Colon (tissue), 2 donors: ENCODE data around the gene TMTC3.
A peak's percentile ranks its signal among the peaks of the same experiment; 100 is the strongest.
"Not testable (repeated sequence)": the region's sequence is repeated elsewhere in the genome, so short reads cannot be mapped to it uniquely, and the experiment has no call there.

Source experiments
- FAIRE-seq: peaks from 2 replicates; lab custom pipeline; 2012; peaks lifted over from hg19 to GRCh38; lab: Jason Lieb, UNC
- donor health status: control.
- donor health status: control.

TMTC3 gene

DNA sequence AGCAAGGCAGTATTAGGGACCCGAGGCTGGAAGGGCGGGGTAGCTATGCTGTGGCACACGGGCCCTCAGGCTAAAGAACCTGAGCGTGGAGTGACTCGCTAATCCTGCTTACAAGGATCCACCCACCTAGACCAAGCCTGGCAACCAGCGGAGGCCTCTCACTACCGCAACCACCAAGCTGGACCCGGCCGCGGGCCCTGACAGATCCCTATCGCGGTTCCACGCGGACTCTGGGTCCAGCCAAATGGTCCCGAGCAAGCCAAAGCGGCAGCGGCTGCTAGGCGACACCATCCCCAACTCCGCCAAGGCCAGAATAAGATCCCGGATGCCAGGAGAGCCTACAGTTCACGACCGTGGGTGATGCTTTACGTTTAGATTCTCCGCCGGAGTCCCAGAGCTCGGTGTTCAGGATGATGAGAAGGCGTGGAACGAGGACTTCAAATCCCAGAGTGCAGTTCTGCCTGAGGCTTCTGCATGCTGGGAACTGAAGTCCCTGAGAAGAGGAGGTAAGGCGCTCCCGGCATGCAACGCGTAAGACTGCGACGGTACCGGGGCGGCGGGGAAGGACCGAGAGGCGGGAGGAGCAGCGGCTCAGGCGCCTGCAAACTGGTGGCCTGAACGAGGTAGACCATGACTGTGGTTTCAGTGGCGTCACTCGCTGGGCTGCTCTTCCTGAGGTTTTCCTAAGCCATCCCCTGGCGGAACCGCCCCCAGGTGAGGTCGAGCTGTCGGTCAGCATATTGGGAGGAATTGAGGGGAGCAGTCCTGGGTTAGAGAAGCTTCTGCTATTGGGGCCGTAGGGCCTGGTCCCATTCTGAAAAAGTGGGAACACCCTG lies at the start of gene TMTC3, which contains the start of gene CEP290:
TMTC3 (plus strand) TSS at position 534 of the 836 bp plus-strand sequence. CDS start 6,009 bp downstream, outside the sequence.
CEP290 (minus strand) TSS at position 315 of the 836 bp plus-strand sequence. CDS start 781 bp downstream, outside the sequence.
- FAIRE-seq = peak; percentile 93

DNA sequence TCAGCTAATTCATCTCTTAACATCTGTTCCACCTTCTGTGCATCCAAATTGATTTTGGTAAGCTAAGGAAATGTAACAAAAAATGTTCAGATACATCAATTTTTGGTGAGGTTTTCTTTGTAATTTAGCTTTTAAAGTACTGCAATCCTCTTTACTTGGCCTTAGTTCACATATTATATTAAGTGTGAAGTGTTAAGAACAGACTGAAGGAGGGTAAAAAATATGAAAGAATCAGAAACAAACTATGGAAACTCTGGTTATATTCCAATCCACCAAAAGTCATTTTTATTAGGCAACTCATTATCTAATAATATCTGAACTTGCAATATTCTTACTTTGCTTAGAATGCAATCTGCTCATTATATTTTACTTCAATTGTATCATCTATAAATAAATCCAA lies 49.3 kb upstream of the TMTC3 start:
- no peak for FAIRE-seq

DNA sequence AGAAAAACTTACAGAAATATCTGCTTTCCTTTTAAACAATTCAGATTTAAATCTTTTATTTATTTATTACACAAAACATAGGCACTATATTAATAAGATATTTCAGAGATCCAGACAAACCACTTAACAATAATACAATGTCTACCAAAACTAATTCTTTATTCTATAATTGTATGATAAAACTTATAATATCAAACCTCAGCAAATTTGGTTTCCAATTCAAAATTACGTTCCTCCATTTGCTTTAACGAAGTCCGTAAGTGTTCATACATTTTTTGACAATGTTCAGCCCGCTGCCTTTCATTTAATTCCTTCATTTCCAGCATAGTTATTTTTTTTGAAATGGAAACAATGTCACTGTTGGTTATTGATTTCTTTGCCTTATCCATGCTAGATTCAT lies 48.5 kb upstream of the TMTC3 start:
- peak; percentile 38 for FAIRE-seq

DNA sequence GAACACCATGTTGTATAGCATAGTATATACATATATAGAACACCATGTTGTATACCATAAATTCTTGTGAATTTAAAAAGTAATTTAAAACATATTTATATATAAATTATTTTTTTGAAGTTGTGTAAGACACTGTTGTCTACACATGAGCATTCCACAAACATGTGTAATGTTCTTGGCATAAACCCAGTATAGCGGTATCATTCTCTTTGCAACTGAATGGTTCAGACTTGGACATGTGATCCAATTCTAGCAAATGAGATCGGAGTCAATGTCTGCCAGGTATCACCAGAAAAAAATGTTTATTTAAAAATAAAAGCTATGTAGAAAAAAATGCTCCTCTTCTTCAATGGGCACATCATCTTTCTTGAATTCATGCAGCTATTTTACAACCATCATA lies 34.1 kb upstream of the TMTC3 start:
- no peak for FAIRE-seq

DNA sequence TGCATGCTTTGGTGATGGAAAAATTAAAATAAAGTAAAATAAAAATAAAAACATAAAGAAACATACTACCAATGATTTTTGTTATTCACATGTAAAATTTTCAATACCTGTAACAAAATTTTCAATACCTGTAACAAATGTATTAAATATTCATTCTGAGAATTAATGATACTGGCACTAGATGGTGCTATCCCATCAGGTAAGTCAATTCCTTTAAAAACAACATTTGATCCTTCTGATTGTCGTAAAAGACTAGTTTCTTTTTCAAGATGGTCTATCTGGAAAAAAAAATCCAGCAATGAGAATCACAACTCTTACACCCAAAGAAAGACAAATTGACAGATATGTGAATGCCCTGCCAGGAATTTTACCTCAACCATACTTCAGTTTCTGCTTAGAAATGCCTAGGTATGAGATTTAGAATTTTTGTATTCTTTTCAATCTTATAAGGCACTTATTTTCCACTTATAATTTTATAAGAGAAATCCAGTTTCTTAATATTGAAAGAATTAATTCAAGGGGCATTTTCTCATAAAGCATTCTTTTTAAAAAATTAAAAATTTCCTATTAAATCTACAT lies 30.9 kb upstream of the TMTC3 start:
- peak; percentile 94 for FAIRE-seq

DNA sequence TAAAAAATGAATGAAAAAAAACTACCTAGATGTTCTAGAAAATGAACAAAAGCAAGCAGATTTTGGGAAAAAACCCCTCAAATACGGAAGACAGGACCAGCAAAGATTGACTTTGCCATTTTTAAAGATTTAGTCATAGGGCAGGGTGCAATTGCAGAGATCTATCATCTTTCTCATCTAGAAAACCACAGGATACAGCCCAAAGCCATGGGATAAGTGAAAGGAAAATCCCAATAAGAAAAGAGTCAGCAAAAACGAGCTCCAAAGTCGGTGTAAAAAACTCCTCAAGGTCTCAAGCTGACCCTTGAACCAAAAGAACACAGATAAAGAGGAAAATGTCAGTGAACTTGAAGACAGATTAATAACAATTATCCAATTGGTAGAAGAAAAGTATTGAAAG lies 28.2 kb upstream of the TMTC3 start:
- FAIRE-seq = no peak

DNA sequence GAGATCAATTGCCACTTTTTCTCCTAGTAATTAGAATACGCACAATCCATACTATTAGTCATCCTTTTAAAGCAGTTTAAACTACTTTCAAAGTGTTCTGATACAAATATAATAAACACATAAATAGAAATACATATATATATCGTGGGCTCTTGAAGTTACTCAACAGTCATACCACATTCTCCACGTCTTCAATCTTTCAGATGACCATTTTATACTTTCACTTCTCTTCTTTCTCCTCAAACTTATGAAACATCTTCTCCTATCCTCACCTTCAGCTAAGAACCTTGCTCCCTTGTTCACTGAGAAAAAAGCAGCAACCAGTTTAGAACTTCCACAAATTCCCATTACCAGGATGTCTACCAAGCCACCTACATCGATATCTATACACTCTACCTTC lies 19.4 kb upstream of the TMTC3 start:
- FAIRE-seq = no peak

DNA sequence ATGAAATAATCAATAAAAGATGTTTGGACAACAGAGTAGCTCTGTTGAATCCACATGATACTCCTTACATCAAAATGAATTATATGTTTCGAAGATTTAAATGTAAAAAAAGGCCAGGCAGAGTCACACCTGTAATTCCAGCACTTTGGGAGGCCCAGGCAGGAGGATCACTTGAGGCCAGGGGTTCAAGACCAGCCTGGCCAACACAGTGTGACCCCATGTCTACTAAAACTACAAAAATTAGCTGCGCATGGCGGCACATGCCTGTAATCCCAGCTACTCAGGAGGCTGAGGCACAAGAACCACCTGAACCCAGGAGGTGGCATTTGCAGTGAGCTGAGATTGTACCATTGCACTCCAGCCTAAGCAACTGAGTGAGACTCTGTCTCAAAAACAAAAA lies 15.0 kb upstream of the TMTC3 start:
- FAIRE-seq = no peak

DNA sequence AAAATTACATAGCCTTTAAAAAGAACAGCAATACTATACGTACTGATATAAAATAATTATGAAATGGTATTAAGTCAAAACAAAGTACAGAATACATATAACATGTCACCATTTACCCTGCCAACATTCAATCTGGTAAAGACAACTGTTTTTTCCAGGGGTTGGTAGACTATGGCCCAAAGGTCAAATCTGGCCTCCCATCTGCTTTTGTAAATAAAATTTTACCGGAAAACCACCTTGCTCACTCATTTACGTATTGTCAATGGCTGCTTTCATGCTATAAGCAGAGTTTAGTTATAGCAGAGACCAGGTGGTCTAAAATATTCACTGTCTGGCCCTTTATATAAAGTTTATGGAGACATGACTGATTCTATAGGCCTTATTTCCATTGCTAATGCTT lies 14.3 kb upstream of the TMTC3 start:
- FAIRE-seq = no peak

DNA sequence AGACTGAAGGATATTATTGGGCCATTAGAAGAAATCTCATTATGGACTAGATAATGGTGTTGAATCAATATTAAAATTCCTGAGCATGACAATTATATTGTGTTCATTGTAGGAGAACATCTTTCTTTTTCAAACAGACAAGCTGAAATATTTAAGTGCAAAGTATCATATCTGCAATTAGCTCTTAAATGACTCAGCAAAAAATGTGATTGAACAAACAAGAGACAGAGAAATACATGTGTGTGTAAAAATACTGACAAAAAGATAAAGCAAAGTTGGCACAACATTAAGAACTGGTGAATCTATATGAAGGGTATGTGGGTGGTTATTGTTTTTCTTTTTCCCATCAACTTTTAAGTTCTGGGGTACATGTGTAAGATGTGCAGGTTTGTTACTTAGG lies 9.7 kb upstream of the TMTC3 start:
- no peak for FAIRE-seq

DNA sequence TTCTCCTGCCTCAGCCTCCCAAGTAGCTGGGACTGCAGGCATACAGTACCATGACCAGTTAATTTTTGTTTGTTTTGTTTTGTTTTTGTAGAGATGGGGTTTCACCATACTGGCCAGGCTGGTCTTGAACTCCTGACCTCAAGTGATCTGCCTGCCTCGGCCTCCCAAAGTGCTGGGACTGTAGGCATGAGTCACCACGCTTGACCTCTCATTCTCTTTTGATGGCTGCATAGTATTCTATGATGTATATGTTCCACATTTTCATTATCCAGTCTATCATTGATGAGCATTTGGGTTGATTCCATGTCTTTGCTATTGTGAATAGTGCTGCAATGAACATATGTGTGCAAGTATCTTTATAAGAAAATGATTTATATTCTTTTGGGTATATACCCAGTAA lies 8.9 kb upstream of the TMTC3 start:
- not testable (repeated sequence) for FAIRE-seq

DNA sequence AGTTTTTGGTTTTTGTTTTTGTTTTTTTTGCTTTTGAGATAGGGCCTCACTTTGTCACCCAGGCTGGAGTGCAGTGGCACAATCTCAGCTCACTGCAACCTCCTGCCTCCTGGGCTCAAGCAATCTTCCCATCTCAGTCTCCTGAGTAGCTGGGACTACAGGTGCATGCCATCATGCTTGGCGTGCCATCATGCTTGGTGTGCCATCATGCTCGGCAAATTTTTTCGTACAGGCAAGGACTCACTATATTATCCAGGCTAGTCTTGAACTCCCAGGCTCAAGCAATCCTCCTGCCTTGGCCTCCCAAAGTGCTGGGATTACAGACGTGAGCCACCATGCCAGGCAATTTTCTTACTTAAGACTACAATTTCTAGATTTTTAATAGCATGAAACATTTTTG lies 2.4 kb upstream of the TMTC3 start:
- FAIRE-seq = not testable (repeated sequence)

DNA sequence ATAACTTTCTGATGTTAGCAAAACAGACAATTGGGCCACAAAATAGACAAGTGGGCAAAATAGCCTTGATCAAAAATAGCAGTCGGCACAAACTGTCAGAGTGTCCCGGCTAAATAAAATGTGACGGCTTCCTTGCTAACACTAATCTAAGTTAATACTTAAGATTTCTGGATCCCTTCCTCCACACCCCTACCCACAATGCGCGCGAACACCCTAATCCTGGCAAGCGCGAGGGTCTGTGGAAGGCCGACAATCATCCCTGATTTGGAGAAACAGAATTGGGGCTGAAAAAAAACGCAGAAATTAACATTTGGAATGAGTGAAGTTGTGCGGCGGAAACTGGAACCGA lies 708 bp upstream of the TMTC3 start:
- no peak for FAIRE-seq

DNA sequence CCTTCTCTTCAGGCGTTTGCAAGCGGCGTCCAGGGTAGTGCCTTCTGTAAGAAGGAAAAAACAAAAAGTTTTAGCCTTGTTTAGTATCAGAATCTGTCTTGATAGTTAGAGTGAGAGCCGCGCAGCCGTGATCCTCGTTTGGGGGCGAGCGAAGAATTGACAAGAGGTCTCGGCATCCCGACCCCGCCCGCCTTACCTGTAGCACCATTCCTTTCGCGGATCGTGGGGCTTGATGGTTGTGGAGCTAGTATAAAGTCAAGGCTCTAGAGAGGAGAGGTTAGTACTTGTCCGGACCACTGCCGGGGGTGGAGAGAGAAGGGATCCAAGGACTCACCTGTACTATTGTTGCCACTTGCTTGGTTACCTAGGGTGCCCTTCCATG lies 494 bp downstream of the TMTC3 start:
- no peak for FAIRE-seq

DNA sequence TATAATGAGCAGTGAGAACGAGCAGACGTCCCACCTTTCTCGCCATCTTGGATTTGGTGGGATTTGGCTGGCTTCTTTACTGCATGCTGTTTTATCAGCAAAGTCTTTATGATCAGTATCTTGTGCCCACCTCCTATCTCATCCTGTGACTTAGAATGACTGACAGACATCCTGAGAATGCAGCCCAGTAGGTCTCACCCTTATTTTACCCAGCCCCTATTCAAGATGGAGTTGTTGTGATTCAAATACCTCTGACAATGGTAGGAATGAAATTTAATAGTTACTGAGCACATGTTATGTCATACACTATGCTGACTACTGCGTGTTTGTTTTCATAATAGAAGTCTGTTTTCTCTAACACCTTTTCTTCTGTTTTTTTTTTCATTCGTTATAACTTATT lies 1.9 kb downstream of the TMTC3 start:
- FAIRE-seq = no peak

DNA sequence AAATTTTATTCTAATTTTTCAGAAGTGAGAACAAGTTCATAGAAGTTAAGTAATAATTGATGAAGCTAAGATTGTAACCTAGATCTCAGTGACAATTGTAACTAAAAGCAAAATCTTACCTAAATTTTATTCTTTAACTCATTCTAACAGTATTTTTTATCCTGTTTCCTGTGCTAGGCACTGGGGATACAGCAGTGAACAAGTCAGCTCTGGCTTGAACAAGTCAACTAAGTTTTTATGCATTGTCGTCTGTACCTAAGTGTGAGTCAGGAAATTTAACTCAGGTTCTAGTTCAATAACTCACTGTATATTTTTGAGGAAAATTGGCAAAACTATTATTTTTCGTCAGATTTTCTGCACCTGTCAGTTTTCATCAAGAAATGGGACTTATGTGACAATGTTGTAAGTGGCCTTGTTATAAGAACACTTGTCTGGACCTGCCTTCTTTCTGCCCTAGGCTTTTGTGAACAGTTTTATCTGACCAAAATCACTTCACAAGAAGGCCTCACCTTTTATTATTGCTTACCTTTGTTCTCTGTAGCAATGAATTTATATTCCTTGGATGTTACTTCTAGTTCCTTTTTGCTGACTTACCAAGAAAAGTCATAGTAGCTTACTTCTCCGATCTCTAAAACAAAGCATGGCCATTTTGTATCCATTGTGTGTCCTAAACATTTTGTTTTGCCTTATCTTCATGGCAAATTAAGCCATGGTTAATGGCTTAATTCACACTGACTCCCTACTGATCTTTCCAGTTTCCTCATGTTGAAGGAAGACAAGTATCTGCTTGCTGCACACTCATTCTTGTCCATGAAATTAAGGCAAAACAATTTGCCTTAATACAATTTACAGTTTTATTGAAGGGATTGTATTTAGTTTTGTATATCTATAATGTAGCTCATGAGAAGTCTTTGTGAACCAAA lies 2.7 kb downstream of the TMTC3 start:
- no peak for FAIRE-seq

DNA sequence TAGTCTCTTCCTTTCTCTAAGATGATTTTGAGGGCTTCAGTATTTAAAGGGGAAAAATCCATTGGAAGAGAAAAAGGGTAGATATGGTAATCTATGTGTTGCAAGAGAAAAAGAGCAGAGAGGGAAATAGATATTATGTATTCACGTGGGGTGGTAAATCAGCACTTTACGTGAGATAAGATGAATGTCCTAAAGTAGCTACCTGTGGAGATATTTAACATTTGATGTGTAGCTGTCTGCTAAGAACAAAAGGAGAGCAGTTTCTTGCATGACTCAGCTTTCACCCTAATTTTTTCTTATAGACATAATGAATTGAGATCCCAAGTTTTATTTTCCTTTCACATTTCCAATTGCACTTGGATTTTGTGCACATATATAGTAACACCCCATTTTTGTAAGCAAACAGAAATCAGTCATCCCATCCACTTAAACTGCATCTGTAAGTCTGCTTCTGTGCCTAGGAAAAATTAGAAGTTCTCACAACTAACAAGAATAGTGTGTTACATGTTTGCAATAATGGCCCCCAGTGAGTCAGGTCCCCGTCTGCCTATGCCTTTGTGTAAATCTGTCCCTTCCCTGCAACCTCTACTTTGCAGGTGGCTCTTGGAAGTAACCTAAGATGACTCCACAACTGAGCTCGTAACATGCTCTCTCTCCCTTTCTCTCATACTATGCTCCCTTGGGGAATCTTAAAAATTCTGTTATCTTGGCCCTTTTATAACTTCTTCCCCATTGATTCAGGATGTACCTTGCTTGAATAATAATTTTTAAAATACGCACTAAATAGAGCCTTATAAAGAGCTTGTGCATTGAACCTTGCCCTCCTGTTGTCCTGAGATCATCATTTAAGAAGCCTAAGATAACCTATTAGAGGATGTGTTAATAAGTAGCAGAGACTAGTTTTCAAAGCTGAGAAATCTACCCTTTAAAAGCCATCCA lies 3.7 kb downstream of the TMTC3 start:
- no peak for FAIRE-seq

DNA sequence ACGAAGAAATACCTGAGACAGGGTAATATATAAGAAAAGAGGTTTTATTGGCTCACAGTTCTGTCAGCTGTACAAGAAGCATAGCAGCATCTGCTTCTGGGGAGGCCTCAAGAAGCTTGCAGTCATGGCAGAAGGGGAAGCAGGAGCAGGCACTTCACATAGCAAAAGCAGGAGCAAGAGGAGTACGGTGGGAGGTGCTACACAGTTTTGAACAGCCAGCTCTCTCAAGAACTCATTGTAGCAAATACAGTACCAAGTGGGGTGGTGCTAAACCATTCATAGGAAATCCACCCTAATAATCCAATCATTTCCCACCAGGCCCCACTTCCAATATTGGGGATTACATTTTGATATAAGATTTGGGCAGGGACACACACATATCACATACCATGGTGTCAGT lies 8.0 kb downstream of the TMTC3 start:
- FAIRE-seq = no peak

DNA sequence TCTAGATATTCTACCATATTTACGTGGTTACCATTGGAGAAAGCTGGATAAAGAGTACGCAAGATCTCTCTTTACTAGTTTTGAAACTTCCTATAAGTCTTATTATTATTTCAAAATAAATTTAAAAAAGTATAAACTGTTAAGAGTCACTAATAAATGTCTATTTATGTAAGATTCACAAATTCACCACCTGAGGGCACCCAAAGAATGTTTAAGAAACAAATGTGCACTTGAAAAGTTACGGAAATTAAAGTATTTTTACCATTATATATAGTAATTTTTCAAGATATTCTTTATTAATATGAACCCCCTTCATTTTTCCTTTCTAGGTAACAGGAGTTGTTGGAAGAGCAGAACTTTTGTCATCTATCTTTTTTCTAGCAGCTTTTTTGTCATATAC lies 11.9 kb downstream of the TMTC3 start:
- FAIRE-seq = no peak

DNA sequence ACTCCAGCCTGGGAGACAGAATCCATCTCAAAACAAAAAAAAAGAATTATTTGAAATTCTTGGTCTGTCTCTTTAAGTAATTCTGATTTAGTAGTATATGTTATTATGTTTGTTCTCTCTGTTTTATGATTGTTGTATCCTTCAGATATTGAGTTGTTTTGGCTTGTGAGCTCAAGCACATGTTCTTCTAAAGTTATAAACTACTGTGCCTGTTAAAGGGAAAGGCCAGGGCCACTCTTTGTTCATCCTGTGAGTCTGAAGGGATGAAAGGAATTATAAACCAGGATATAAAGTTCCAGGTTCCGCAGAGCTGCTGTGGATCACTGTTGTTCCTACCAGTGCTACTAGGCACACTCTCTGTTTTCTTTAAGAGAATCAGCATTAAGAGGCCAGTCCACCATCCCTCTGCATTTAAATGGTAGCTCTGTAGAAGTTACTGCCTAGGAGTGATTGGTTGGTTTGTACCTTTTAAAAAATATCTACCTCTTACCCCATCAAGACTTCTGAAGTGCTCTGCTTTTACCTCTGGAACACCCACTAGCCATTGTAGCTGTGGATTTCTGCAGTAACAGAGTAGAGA lies 14.1 kb downstream of the TMTC3 start:
- no peak for FAIRE-seq

DNA sequence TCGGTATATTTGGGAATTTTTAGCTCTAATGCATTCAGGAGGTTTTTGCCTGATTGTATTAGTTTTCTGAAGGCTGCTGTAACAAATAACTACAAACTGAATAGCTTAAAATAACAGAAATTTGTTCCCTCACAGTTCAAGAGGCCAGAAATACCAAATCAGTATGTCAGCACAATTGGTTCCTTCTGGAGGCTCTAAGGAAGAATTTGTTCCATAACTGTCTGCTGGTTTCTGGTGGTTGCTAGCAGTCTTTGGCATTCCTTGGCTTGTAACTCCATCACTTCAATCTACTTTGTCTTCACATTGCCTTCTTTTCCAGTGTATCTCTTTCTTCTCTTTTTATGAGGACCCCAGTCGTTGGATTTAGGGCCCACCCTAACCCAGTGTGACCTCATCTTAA lies 21.3 kb downstream of the TMTC3 start:
- no peak for FAIRE-seq
